HG02571 (cell line): ENCODE data around the gene ULK2.
"Not testable (repeated sequence)": the region's sequence is repeated elsewhere in the genome, so short reads cannot be mapped to it uniquely, and the experiment has no call there.

ENCODE experiments used
- ATAC-seq: cut with Tn5 transposase; IDR thresholded peaks from one replicate; pipeline ENCODE4 v1.9.1; 2021; ENCODE audit warnings: mild to moderate bottlenecking, moderate library complexity; ENCODE audit not compliant: unreplicated experiment

ULK2 gene

GRCh38 chr17:19868079-19868395 lies 301 bp upstream of the ULK2 start:
- no peak for ATAC-seq

- ATAC-seq: no peak
These were observed 732 bp downstream of the ULK2 start for GRCh38 chr17:19867079-19867328.

- ATAC-seq: no peak
These were observed 2.7 kb downstream of the ULK2 start for GRCh38 chr17:19865021-19865420.

GRCh38 chr17:19860647-19861177 lies 7.0 kb downstream of the ULK2 start:
- ATAC-seq: not testable (repeated sequence)

GRCh38 chr17:19857640-19858039 lies 10.1 kb downstream of the ULK2 start:
- ATAC-seq: no peak

GRCh38 chr17:19833914-19834313 lies 33.8 kb downstream of the ULK2 start:
- no peak for ATAC-seq

GRCh38 chr17:19830061-19830460 lies 37.7 kb downstream of the ULK2 start:
- no peak for ATAC-seq

GRCh38 chr17:19812407-19812806 lies 55.3 kb downstream of the ULK2 start:
- ATAC-seq: no peak

GRCh38 chr17:19805006-19805405 lies 62.7 kb downstream of the ULK2 start:
- no peak for ATAC-seq

GRCh38 chr17:19800571-19800970 lies 67.2 kb downstream of the ULK2 start:
- ATAC-seq: no peak

- no peak for ATAC-seq
These were observed 67.9 kb downstream of the ULK2 start for GRCh38 chr17:19799796-19800195.

- no peak for ATAC-seq
These were observed 71.3 kb downstream of the ULK2 start for GRCh38 chr17:19796457-19796856.

GRCh38 chr17:19791918-19792550 lies 75.7 kb downstream of the ULK2 start:
- ATAC-seq: no peak

GRCh38 chr17:19787733-19788357 lies 79.9 kb downstream of the ULK2 start:
- ATAC-seq: no peak

- ATAC-seq: no peak
These were observed 81.9 kb downstream of the ULK2 start for GRCh38 chr17:19785854-19786253.

- ATAC-seq: no peak
These were observed 86.0 kb downstream of the ULK2 start for GRCh38 chr17:19781488-19782458.

- no peak for ATAC-seq
These were observed 86.9 kb downstream of the ULK2 start for GRCh38 chr17:19780846-19781245.

- no peak for ATAC-seq
These were observed 94.2 kb downstream of the ULK2 start for GRCh38 chr17:19773534-19773933.

GRCh38 chr17:19771971-19772630 lies 95.6 kb downstream of the ULK2 start:
- no peak for ATAC-seq

GRCh38 chr17:19770985-19771735 lies 96.6 kb downstream of the ULK2 start:
- ATAC-seq: no peak
